ENCODE data around the gene SRBD1. TPM values are rescaled to one million over a fixed set of nuclear protein-coding genes. Genes with fewer than 3 reads are reported as not detected.

SRBD1 gene
- total RNA-seq, 2 donors from 2014 or later, result 19.0 to 22.3 TPM

- Histone ChIP-seq H3K9me3 (no peaks in the 10 kb centered on the region), H3K36me3 (peaks cover 22% of the 10 kb centered on the region), H3K27ac (no peak overlapping the region), H3K27me3 (replicated peaks; ENCODE audit: insufficient read depth) (no peaks in the 10 kb centered on the region), H3K4me1 (ENCODE audit: control insufficient read depth in 1 of 2, low read depth in 2 of 2) (no peaks in the 10 kb centered on the region), H3K4me3 (no peak overlapping the region)
- DNase-seq (ENCODE audit: low spot score) (no peak), ATAC-seq (ENCODE audit: insufficient number of reproducible peaks, low FRiP score, low read depth) (no peak)
- no peak for TF ChIP-seq CTCF (IDR thresholded peaks at IDR 0.05)
Measured at GRCh38 chr2:45545943-45546342, 65.1 kb downstream of the SRBD1 start.

GRCh38 chr2:45543257-45543656, 67.8 kb downstream of the SRBD1 start:
- H3K4me3 ChIP-seq, result no peak overlapping the region
- no peak for TF ChIP-seq CTCF (IDR thresholded peaks at IDR 0.05)
- no peaks in the 10 kb centered on the region for H3K27me3 ChIP-seq (replicated peaks; ENCODE audit: insufficient read depth)
- peaks cover 24% of the 10 kb centered on the region for H3K36me3 ChIP-seq
- no peaks in the 10 kb centered on the region for H3K9me3 ChIP-seq
- DNase-seq (ENCODE audit: low spot score), result no peak
- no peak for ATAC-seq (ENCODE audit: insufficient number of reproducible peaks, low FRiP score, low read depth)
- H3K27ac ChIP-seq, result no peak overlapping the region
- H3K4me1 ChIP-seq (ENCODE audit: control insufficient read depth in 1 of 2, low read depth in 2 of 2), result no peaks in the 10 kb centered on the region

GRCh38 chr2:45542013-45542412, 69.1 kb downstream of the SRBD1 start:
- no peaks in the 10 kb centered on the region for H3K9me3 ChIP-seq
- no peak for TF ChIP-seq CTCF (IDR thresholded peaks at IDR 0.05)
- ATAC-seq (ENCODE audit: insufficient number of reproducible peaks, low FRiP score, low read depth) (no peak), DNase-seq (ENCODE audit: low spot score) (no peak)
- no peak overlapping the region for H3K4me3 ChIP-seq
- peaks cover 24% of the 10 kb centered on the region for H3K36me3 ChIP-seq
- no peaks in the 10 kb centered on the region for H3K27me3 ChIP-seq (replicated peaks; ENCODE audit: insufficient read depth)
- no peaks in the 10 kb centered on the region for H3K4me1 ChIP-seq (ENCODE audit: control insufficient read depth in 1 of 2, low read depth in 2 of 2)
- no peak overlapping the region for H3K27ac ChIP-seq

GRCh38 chr2:45541450-45541849, 69.6 kb downstream of the SRBD1 start:
- H3K27me3 ChIP-seq (replicated peaks; ENCODE audit: insufficient read depth), result no peaks in the 10 kb centered on the region
- no peak for ATAC-seq (ENCODE audit: insufficient number of reproducible peaks, low FRiP score, low read depth)
- H3K36me3 ChIP-seq, result peaks cover 21% of the 10 kb centered on the region
- H3K27ac ChIP-seq, result no peak overlapping the region
- no peaks in the 10 kb centered on the region for H3K9me3 ChIP-seq
- H3K4me3 ChIP-seq, result no peak overlapping the region
- DNase-seq (ENCODE audit: low spot score), result no peak
- H3K4me1 ChIP-seq (ENCODE audit: control insufficient read depth in 1 of 2, low read depth in 2 of 2), result no peaks in the 10 kb centered on the region
- TF ChIP-seq CTCF (IDR thresholded peaks at IDR 0.05), result no peak

GRCh38 chr2:45540942-45541341, 70.1 kb downstream of the SRBD1 start:
- ATAC-seq (ENCODE audit: insufficient number of reproducible peaks, low FRiP score, low read depth), result no peak
- H3K27me3 ChIP-seq (replicated peaks; ENCODE audit: insufficient read depth), result no peaks in the 10 kb centered on the region
- DNase-seq (ENCODE audit: low spot score), result no peak
- H3K4me1 ChIP-seq (ENCODE audit: control insufficient read depth in 1 of 2, low read depth in 2 of 2), result no peaks in the 10 kb centered on the region
- H3K9me3 ChIP-seq, result no peaks in the 10 kb centered on the region
- peaks cover 17% of the 10 kb centered on the region for H3K36me3 ChIP-seq
- H3K4me3 ChIP-seq, result no peak overlapping the region
- TF ChIP-seq CTCF (IDR thresholded peaks at IDR 0.05), result no peak
- H3K27ac ChIP-seq, result no peak overlapping the region

Measured in thoracic aorta (tissue), 2 donors.